Neural cell (in vitro differentiated cells): ENCODE measurements around the gene FSTL3. TPM values are rescaled to one million over a fixed set of nuclear protein-coding genes. Genes with fewer than 3 reads are reported as not detected.

Experiments used
- H2AFZ ChIP-seq: fragments of 200-600, 300-800 bp; sonication (generic), shearing (Covaris generic); 2 replicates; pipeline ENCODE4 v1.6.0; 2014; ENCODE audit warnings: low read depth, mild to moderate bottlenecking, antibody characterized with exemption, low read length, moderate library complexity
- H3F3A ChIP-seq: fragments of 200-600 bp; shearing (Covaris generic); 2 replicates; pipeline ENCODE4 v1.6.1; 2016; ENCODE audit warnings: mild to moderate bottlenecking, moderate library complexity, mixed read lengths, antibody characterized with exemption, low read length; ENCODE audit not compliant: insufficient read depth, poor library complexity, severe bottlenecking
- H3K27ac ChIP-seq: fragments of 200-600, 300-800 bp; sonication (generic), shearing (Covaris generic); 2 replicates; pipeline ENCODE4 v1.5.1; 2014; ENCODE audit warnings: mild to moderate bottlenecking, low read length, moderate library complexity
- H3K27me3 ChIP-seq: fragments of 300-800, 200-600 bp; sonication (generic), shearing (Covaris generic); 2 replicates; pipeline ENCODE4 v1.6.0; 2014; ENCODE audit warnings: mild to moderate bottlenecking, low read depth, low read length, moderate library complexity; ENCODE audit not compliant: insufficient read depth
- H3K36me3 ChIP-seq: fragments of 300-800, 200-600 bp; sonication (generic), shearing (Covaris generic); 2 replicates; pipeline ENCODE4 v1.5.1; 2014; ENCODE audit warnings: mild to moderate bottlenecking, antibody characterized with exemption, low read length, moderate library complexity; ENCODE audit not compliant: insufficient read depth
- H3K4me2 ChIP-seq: fragments of 300-800, 200-600 bp; sonication (generic), shearing (Covaris generic); 2 replicates; pipeline ENCODE4 v1.6.0; 2014; ENCODE audit warnings: mild to moderate bottlenecking, low read length
- H3K4me3 ChIP-seq: fragments of 300-800, 200-600 bp; sonication (generic), shearing (Covaris generic); 2 replicates; pipeline ENCODE4 v1.5.1; 2014; ENCODE audit warnings: mild to moderate bottlenecking, low read length, moderate library complexity
- H3K79me2 ChIP-seq: fragments of 200-600 bp; shearing (Covaris generic); replicated peaks from 2 replicates; pipeline ENCODE4 v1.6.0; 2014; ENCODE audit warnings: mild to moderate bottlenecking, low read length, moderate library complexity; ENCODE audit not compliant: insufficient read depth
- H3K9ac ChIP-seq: fragments of 300-800, 200-600 bp; sonication (generic), shearing (Covaris generic); 2 replicates; pipeline ENCODE4 v1.6.1; 2016; ENCODE audit warnings: mild to moderate bottlenecking, low read length, mixed read lengths
- H3K9me2 ChIP-seq: fragments of 200-600 bp; shearing (Covaris generic); 2 replicates; pipeline ENCODE4 v1.6.1; 2016; ENCODE audit warnings: mild to moderate bottlenecking, low read length, mixed read lengths; ENCODE audit not compliant: insufficient read depth
- H3K9me3 ChIP-seq: fragments of 200-600, 300-800 bp; sonication (generic), shearing (Covaris generic); 2 replicates; pipeline ENCODE4 v1.6.1; 2016; ENCODE audit warnings: mild to moderate bottlenecking, mixed run types, low read length, moderate library complexity, mixed read lengths
- H4K20me1 ChIP-seq: fragments of 200-600 bp; shearing (Covaris generic); 2 replicates; pipeline ENCODE4 v1.6.1; 2016; ENCODE audit warnings: mild to moderate bottlenecking, mixed run types; ENCODE audit not compliant: insufficient read depth
- EP300 ChIP-seq: fragments of 450-650 bp; conservative IDR thresholded peaks from 2 replicates; pipeline ENCODE4 v1.6.1; 2014; ENCODE audit warnings: antibody characterized with exemption, mild to moderate bottlenecking, moderate library complexity; ENCODE audit not compliant: poor library complexity, severe bottlenecking
- EZH2 ChIP-seq: fragments of 200-600, 300-800 bp; shearing (Covaris generic), sonication (generic); IDR thresholded peaks from 2 replicates; pipeline ENCODE4 v1.6.1; 2014; ENCODE audit warnings: antibody characterized with exemption, low read length, borderline replicate concordance, mild to moderate bottlenecking; ENCODE audit not compliant: insufficient read depth, poor library complexity, severe bottlenecking
- MXI1 ChIP-seq: fragments of 450-650 bp; conservative IDR thresholded peaks from 2 replicates; pipeline ENCODE4 v1.6.1; 2014; ENCODE audit warnings: antibody characterized with exemption, mild to moderate bottlenecking; ENCODE audit not compliant: poor library complexity, severe bottlenecking
- POLR2AphosphoS5 ChIP-seq: IDR thresholded peaks from 2 replicates; pipeline ENCODE4 v1.6.1; 2012
- RAD21 ChIP-seq: fragments of 450-650 bp; conservative IDR thresholded peaks from 2 replicates; pipeline ENCODE4 v1.6.1; 2014; ENCODE audit warnings: antibody characterized with exemption, mild to moderate bottlenecking, moderate library complexity
- SMC3 ChIP-seq: fragments of 450-650 bp; conservative IDR thresholded peaks from 2 replicates; pipeline ENCODE4 v1.6.1; 2014; ENCODE audit warnings: antibody characterized with exemption, mild to moderate bottlenecking, moderate library complexity; ENCODE audit not compliant: poor library complexity
- TAF1 ChIP-seq: IDR thresholded peaks from 2 replicates; pipeline ENCODE4 v1.6.1; 2012; ENCODE audit warnings: low read depth
- polyA plus RNA-seq: library from polyadenylated mRNA; depleted of rRNA; stranded (reverse); fragments of >200 nt; gene quantifications from 2 replicates; pipeline ENCODE4 v1.2.3, GENCODE V29; 2014
- TF ChIP-seq, protein P1 (sequence below): IDR thresholded peaks from 2 replicates; pipeline ENCODE4 v1.6.1; 2012; ENCODE audit warnings: borderline replicate concordance
- TF ChIP-seq, protein P2 (sequence below): fragments of 450-650 bp; IDR thresholded peaks from 2 replicates; pipeline ENCODE4 v1.5.1; 2014; ENCODE audit warnings: antibody characterized with exemption, mild to moderate bottlenecking, moderate library complexity; ENCODE audit not compliant: poor library complexity, severe bottlenecking

Gene FSTL3
- polyA plus RNA-seq, 1 donor from 2014 or later = 3.1 TPM

DNA sequence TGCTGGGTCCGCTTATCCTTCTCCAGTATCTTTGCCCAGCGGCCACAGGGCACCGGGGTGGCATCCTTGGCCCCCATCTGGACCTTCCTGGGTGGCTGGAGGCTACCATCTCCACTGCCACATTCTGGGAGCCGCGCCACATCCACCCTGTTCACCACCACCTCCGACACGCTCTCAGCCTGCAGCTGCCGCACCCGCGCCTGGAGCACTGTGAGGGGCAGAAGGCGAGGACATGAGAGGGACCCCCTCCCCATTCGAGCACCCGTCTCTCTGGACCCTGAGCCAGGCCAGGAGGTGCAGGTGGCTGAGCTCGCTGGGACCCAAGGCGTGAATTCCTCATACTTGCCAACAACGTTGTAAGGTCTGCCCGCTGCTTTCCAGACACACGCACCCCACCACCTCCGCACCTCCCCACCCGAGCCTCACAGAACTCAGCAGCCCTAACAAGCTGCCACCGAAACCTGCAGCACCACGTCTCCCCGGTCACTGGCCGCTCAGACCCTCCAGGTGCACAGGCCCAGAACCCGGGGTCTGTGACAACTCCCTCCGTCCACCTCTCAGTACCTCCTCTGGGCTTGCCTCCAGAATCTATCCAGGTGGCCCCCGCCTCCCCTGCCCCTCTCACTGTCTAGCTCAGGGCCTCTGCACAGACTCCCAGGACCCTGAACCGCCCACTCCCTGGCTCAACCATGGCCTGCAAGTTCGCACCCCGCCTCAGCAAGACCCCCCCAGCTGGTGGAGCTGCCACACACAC, 46.1 kb upstream of the FSTL3 start:
- Histone ChIP-seq H3K9me2 (no peaks in the 10 kb centered on the region), H2AFZ (no peak overlapping the region), H3K36me3 (no peaks in the 10 kb centered on the region), H4K20me1 (no peaks in the 10 kb centered on the region), H3K4me2 (no peak overlapping the region), H3K27me3 (no peaks in the 10 kb centered on the region), H3K79me2 (peaks cover 8% of the 10 kb centered on the region), H3K9me3 (no peaks in the 10 kb centered on the region), H3K4me3 (no peak overlapping the region), H3F3A (no peaks in the 10 kb centered on the region), H3K9ac (no peak overlapping the region), H3K27ac (no peak overlapping the region)
- TF ChIP-seq SMC3 = no peak
- TF ChIP-seq, protein P1, sequence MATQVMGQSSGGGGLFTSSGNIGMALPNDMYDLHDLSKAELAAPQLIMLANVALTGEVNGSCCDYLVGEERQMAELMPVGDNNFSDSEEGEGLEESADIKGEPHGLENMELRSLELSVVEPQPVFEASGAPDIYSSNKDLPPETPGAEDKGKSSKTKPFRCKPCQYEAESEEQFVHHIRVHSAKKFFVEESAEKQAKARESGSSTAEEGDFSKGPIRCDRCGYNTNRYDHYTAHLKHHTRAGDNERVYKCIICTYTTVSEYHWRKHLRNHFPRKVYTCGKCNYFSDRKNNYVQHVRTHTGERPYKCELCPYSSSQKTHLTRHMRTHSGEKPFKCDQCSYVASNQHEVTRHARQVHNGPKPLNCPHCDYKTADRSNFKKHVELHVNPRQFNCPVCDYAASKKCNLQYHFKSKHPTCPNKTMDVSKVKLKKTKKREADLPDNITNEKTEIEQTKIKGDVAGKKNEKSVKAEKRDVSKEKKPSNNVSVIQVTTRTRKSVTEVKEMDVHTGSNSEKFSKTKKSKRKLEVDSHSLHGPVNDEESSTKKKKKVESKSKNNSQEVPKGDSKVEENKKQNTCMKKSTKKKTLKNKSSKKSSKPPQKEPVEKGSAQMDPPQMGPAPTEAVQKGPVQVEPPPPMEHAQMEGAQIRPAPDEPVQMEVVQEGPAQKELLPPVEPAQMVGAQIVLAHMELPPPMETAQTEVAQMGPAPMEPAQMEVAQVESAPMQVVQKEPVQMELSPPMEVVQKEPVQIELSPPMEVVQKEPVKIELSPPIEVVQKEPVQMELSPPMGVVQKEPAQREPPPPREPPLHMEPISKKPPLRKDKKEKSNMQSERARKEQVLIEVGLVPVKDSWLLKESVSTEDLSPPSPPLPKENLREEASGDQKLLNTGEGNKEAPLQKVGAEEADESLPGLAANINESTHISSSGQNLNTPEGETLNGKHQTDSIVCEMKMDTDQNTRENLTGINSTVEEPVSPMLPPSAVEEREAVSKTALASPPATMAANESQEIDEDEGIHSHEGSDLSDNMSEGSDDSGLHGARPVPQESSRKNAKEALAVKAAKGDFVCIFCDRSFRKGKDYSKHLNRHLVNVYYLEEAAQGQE = no peak

DNA sequence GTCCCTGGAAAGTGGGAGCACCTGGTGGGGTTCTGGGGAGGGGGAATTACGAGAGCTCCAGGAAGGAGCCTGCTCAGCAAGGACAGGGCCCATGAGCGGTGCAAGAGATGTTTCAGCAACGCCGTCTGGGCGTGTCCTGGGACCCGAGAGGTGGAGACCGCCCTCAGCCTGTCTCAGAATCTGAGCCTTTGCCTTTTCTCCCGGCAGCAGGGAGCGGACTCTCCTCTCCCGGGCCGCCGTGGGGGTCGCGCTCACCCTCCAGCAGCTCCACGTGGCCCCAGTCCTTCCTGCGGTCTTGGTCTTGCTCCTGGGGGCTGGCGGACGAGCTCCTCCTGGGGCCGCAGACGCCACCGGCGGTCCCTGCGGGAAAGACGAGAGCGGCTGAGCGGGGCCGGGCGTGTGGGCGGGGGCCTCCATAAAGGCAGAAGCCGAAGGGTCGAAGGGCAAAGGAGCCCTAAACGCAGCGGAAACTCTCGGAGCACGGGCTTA, 43.6 kb upstream of the FSTL3 start:
- H3K79me2 ChIP-seq = peaks cover 8% of the 10 kb centered on the region
- H3K27ac ChIP-seq = no peak overlapping the region
- peak overlapping the region; percentile 76 for H3K4me2 ChIP-seq
- no peaks in the 10 kb centered on the region for H3K27me3 ChIP-seq
- H3K36me3 ChIP-seq = no peaks in the 10 kb centered on the region
- H3K4me3 ChIP-seq = peak overlapping the region; percentile 92
- no peaks in the 10 kb centered on the region for H3K9me3 ChIP-seq
- H3K9me2 ChIP-seq = no peaks in the 10 kb centered on the region
- H2AFZ ChIP-seq = no peak overlapping the region
- H3K9ac ChIP-seq = peak overlapping the region; percentile 64
- no peaks in the 10 kb centered on the region for H3F3A ChIP-seq
- TF ChIP-seq, protein P1 = no peak
- TF ChIP-seq, protein P2, sequence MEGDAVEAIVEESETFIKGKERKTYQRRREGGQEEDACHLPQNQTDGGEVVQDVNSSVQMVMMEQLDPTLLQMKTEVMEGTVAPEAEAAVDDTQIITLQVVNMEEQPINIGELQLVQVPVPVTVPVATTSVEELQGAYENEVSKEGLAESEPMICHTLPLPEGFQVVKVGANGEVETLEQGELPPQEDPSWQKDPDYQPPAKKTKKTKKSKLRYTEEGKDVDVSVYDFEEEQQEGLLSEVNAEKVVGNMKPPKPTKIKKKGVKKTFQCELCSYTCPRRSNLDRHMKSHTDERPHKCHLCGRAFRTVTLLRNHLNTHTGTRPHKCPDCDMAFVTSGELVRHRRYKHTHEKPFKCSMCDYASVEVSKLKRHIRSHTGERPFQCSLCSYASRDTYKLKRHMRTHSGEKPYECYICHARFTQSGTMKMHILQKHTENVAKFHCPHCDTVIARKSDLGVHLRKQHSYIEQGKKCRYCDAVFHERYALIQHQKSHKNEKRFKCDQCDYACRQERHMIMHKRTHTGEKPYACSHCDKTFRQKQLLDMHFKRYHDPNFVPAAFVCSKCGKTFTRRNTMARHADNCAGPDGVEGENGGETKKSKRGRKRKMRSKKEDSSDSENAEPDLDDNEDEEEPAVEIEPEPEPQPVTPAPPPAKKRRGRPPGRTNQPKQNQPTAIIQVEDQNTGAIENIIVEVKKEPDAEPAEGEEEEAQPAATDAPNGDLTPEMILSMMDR = no peak
- TF ChIP-seq SMC3 (no peak), EP300 (no peak), POLR2AphosphoS5 (no peak), MXI1 (no peak), RAD21 (no peak), EZH2 (no peak), TAF1 (no peak)
- H4K20me1 ChIP-seq = no peaks in the 10 kb centered on the region
